ENCODE results near the gene IL1RAPL2. TPM values are rescaled to one million over a fixed set of nuclear protein-coding genes. Genes with fewer than 3 reads are reported as not detected.
"Not testable (repeated sequence)": the region's sequence is repeated elsewhere in the genome, so short reads cannot be mapped to it uniquely, and the experiment has no call there.

The IL1RAPL2 gene
- polyA plus RNA-seq, 1 donor: 0.16 TPM

DNA sequence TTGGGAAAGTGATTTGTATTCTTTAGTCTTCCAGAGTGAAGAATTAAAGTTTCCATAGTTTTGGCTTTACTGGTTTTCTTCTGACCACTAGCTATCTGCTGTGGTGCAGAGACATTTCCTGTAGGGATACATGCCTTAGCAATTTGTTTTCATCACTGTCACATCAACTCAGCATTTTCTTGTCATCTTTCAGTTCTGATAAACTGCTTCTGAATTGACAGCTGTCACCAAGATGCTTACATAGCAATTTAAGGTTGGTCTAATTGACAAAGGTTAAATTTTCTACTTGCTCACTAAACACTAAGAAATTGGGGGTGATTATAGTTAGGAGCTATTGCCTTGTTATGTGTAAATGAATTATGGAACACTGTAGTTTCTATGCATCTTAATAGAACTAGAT lies 422.0 kb downstream of the IL1RAPL2 start:
- no peak for DNase-seq
- no peak overlapping the region for H3K27ac ChIP-seq (ENCODE audit: low read length)

DNA sequence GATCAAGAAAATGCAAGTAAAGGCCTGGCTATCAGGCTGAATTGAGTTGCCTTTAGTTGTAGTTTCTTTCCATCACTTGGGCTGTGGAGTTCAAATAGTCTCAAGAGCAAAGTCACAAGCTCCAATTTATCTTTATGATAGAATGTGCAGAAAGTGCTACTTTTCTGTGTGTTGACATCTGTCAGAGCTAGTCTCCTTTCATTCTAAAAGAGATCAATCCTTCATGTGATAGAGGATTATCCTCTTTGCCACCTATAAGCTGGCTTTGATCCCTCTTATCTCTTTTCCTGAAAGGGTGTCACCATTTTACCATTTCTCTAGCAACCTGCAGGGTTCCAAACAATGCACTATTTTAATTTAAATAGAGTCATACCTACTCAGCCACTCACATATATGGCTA lies 429.5 kb downstream of the IL1RAPL2 start:
- Histone ChIP-seq H3K36me3 (ENCODE audit: control insufficient read depth, insufficient read depth, low read length) (no peaks in the 10 kb centered on the region), H3K4me3 (ENCODE audit: low read length) (no peak overlapping the region), H3K27ac (ENCODE audit: low read length) (no peak overlapping the region), H3K9me3 (ENCODE audit: control insufficient read depth, low read depth, low read length) (no peaks in the 10 kb centered on the region), H3K4me1 (ENCODE audit: control insufficient read depth, insufficient read depth, low read length) (no peaks in the 10 kb centered on the region), H3K27me3 (ENCODE audit: control insufficient read depth, insufficient read depth, low read length) (no peaks in the 10 kb centered on the region)
- no peak for DNase-seq

More for the DNA sequence above, 422.0 kb downstream of the IL1RAPL2 start:
- no peaks in the 10 kb centered on the region for H3K9me3 ChIP-seq (ENCODE audit: control insufficient read depth, low read depth, low read length)
- H3K4me1 ChIP-seq (ENCODE audit: control insufficient read depth, insufficient read depth, low read length): no peaks in the 10 kb centered on the region
- no peaks in the 10 kb centered on the region for H3K27me3 ChIP-seq (ENCODE audit: control insufficient read depth, insufficient read depth, low read length)
- H3K36me3 ChIP-seq (ENCODE audit: control insufficient read depth, insufficient read depth, low read length): no peaks in the 10 kb centered on the region
- H3K4me3 ChIP-seq (ENCODE audit: low read length): no peak overlapping the region

DNA sequence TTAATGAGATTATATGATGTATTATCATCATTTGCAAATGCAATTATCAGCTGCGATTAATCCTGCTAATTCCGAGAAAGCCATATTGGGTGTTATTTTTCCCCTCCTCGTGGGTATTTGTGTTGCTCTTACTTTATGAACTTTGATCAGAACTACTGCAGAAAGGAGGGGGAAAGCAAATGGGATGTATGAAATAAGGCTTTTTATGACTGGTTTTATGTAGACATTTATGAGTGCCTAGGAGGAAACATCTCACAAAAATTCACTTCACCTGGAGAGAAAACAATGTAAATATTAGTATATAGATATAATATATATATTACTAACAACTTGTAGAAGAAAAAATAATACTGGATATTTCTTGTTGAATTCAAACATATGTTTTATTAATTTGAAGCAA lies 440.1 kb downstream of the IL1RAPL2 start:
- Histone ChIP-seq H3K27ac (ENCODE audit: low read length) (no peak overlapping the region), H3K4me3 (ENCODE audit: low read length) (no peak overlapping the region), H3K4me1 (ENCODE audit: control insufficient read depth, insufficient read depth, low read length) (no peaks in the 10 kb centered on the region), H3K9me3 (ENCODE audit: control insufficient read depth, low read depth, low read length) (no peaks in the 10 kb centered on the region), H3K27me3 (ENCODE audit: control insufficient read depth, insufficient read depth, low read length) (no peaks in the 10 kb centered on the region), H3K36me3 (ENCODE audit: control insufficient read depth, insufficient read depth, low read length) (no peaks in the 10 kb centered on the region)
- 0% methylated on average over 1 of the region's 3 CpGs for WGBS (ENCODE audit: insufficient coverage, low lambda C conversion rate)
- no peak for DNase-seq

DNA sequence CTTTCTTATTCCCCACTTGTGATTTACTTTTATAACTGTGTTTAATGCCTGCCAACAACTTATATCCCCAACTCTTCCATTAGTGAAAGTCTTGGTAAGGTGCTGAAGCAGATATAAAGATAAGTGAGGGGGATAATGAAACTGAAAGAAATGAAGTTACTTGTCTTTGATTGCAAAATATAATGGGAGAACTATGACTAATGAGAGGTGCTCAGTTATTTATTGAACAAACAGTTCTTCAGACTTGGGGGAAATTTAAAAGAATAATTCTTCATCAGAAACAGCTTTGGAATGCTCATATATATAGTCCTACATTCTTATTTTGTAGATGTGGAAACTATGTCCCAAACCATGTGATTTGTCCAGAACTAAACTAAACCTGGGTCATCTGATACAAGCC lies 441.0 kb downstream of the IL1RAPL2 start:
- H3K27ac ChIP-seq (ENCODE audit: low read length): no peak overlapping the region
- H3K4me1 ChIP-seq (ENCODE audit: control insufficient read depth, insufficient read depth, low read length): no peaks in the 10 kb centered on the region
- DNase-seq: no peak
- H3K36me3 ChIP-seq (ENCODE audit: control insufficient read depth, insufficient read depth, low read length): no peaks in the 10 kb centered on the region
- no peaks in the 10 kb centered on the region for H3K27me3 ChIP-seq (ENCODE audit: control insufficient read depth, insufficient read depth, low read length)
- H3K4me3 ChIP-seq (ENCODE audit: low read length): no peak overlapping the region
- H3K9me3 ChIP-seq (ENCODE audit: control insufficient read depth, low read depth, low read length): no peaks in the 10 kb centered on the region

DNA sequence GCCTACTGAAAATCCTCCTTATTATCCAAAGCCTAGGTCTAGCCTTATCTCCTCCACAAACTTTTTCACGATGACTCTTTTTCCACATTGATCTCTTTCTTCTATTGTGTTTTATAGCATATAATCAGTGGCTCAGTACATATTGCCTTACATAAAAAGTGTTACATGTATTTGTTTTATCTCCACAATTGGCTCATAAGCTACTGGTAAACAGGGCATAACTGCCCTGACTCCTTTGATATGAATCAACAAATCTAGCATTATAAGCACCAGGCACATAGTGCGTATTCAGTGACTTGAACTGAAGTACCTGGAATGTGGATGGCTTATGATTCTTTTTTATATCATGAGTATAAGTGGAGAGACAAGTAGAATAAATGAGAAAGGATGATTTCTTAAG lies 447.7 kb downstream of the IL1RAPL2 start:
- Histone ChIP-seq H3K4me1 (ENCODE audit: control insufficient read depth, insufficient read depth, low read length) (no peaks in the 10 kb centered on the region), H3K9me3 (ENCODE audit: control insufficient read depth, low read depth, low read length) (no peaks in the 10 kb centered on the region), H3K27ac (ENCODE audit: low read length) (no peak overlapping the region), H3K27me3 (ENCODE audit: control insufficient read depth, insufficient read depth, low read length) (no peaks in the 10 kb centered on the region), H3K36me3 (ENCODE audit: control insufficient read depth, insufficient read depth, low read length) (no peaks in the 10 kb centered on the region), H3K4me3 (ENCODE audit: low read length) (no peak overlapping the region)
- DNase-seq: no peak
- no CpG with 5 or more reads among the region's 2 CpGs for WGBS (ENCODE audit: insufficient coverage, low lambda C conversion rate)

DNA sequence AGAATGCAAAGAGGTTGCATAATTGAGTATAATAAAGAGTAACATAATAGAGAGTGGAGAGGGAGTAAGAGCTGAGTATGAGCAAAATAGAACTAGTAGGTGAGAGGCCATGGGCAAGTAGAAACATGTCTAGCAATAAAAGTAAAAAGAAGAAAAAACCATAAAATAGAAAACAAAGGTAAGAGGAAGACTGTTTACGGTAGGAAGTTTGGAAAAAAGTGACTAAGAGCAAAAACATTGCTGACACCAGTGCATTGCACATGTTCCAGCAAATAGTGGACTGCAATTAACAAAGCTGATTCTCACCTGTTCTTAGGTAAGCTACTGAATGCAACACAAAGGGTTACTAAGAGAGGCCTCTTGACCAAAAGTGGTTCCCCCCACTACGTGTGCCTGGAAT lies 451.6 kb downstream of the IL1RAPL2 start:
- H3K9me3 ChIP-seq (ENCODE audit: control insufficient read depth, low read depth, low read length): no peaks in the 10 kb centered on the region
- no CpG with 5 or more reads among the region's 2 CpGs for WGBS (ENCODE audit: insufficient coverage, low lambda C conversion rate)
- no peak overlapping the region for H3K27ac ChIP-seq (ENCODE audit: low read length)

DNA sequence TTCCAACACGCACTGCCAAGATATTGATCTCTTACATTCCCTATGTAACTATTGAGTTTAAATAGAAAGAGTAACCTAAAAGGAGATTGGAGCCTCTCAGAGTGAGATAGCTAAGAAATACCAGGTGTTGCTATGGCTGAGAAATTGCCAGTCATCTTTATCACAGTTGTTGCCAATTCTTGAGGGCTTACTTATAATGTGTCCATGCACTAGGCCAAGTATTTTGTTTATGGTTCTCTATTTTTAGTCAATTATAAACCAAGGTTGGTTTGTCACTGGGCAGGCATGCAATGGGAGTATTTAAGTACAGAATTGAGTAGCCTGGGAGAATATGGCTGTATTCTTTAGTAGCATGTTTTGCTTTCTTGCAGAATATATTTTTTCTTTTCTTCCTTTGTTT lies 452.9 kb downstream of the IL1RAPL2 start:
- DNase-seq: no peak
- no CpG with 5 or more reads among the region's 1 CpG for WGBS (ENCODE audit: insufficient coverage, low lambda C conversion rate)
- no peaks in the 10 kb centered on the region for H3K36me3 ChIP-seq (ENCODE audit: control insufficient read depth, insufficient read depth, low read length)
- no peaks in the 10 kb centered on the region for H3K9me3 ChIP-seq (ENCODE audit: control insufficient read depth, low read depth, low read length)
- H3K4me3 ChIP-seq (ENCODE audit: low read length): no peak overlapping the region
- no peaks in the 10 kb centered on the region for H3K4me1 ChIP-seq (ENCODE audit: control insufficient read depth, insufficient read depth, low read length)
- no peaks in the 10 kb centered on the region for H3K27me3 ChIP-seq (ENCODE audit: control insufficient read depth, insufficient read depth, low read length)
- H3K27ac ChIP-seq (ENCODE audit: low read length): no peak overlapping the region

More for the DNA sequence above, 451.6 kb downstream of the IL1RAPL2 start:
- no peak for DNase-seq
- no peak overlapping the region for H3K4me3 ChIP-seq (ENCODE audit: low read length)
- H3K4me1 ChIP-seq (ENCODE audit: control insufficient read depth, insufficient read depth, low read length): no peaks in the 10 kb centered on the region
- H3K36me3 ChIP-seq (ENCODE audit: control insufficient read depth, insufficient read depth, low read length): no peaks in the 10 kb centered on the region
- H3K27me3 ChIP-seq (ENCODE audit: control insufficient read depth, insufficient read depth, low read length): no peaks in the 10 kb centered on the region

DNA sequence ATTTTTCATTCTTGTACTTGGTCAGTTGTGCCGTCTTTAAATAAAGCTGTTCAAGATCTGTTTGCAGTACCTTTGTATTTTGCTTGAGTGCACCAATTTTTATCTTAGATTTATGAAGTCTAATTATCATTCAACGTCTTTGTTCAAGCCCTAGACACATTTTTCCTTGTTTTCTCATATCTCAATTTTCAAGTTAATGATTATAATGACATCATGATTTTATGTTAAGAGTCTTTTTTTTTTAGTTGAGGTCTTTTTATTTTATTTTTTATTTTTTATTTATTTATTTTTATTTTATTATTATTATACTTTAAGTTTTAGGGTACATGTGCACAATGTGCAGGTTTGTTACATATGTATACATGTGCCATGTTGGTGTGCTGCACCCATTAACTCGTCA lies 463.0 kb downstream of the IL1RAPL2 start:
- not testable (repeated sequence) for H3K27me3 ChIP-seq (ENCODE audit: control insufficient read depth, insufficient read depth, low read length); DNase-seq; H3K27ac ChIP-seq (ENCODE audit: low read length); H3K9me3 ChIP-seq (ENCODE audit: control insufficient read depth, low read depth, low read length); H3K4me3 ChIP-seq (ENCODE audit: low read length); H3K4me1 ChIP-seq (ENCODE audit: control insufficient read depth, insufficient read depth, low read length); H3K36me3 ChIP-seq (ENCODE audit: control insufficient read depth, insufficient read depth, low read length)
- WGBS (ENCODE audit: insufficient coverage, low lambda C conversion rate): no CpG with 5 or more reads among the region's 3 CpGs

DNA sequence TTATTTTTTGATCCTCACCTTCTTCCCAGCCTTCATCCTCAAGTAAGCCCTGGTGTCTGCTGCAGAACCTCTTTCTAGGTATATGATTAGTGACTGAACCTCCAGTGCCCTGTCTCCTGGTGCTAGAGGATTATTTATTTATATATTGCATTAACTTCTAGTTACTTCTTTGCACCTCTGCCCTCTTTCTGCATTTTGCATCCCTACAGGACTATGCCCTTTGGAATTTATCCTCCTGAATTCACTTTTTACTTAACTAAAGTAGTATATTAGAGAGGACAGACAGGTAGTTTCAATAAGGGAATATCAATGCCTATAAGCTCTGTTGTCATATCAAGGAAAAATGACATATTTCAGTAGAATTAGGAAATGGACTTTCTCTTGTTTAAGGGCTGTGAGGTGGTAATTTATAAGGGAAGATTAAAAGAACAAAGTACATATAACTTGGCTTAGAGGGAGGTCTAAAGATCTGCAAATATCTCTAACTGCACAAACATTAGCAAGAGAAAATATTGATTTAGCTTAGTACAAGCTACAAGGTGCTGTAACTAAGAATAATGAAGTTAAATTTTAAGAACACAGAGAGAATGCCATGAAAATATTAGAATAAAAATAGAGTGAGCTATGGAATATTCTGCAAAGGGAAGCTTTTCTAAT lies 472.8 kb downstream of the IL1RAPL2 start:
- Histone ChIP-seq H3K27ac (ENCODE audit: low read length) (no peak overlapping the region), H3K9me3 (ENCODE audit: control insufficient read depth, low read depth, low read length) (no peaks in the 10 kb centered on the region), H3K27me3 (ENCODE audit: control insufficient read depth, insufficient read depth, low read length) (no peaks in the 10 kb centered on the region), H3K36me3 (ENCODE audit: control insufficient read depth, insufficient read depth, low read length) (no peaks in the 10 kb centered on the region), H3K4me3 (ENCODE audit: low read length) (no peak overlapping the region), H3K4me1 (ENCODE audit: control insufficient read depth, insufficient read depth, low read length) (no peaks in the 10 kb centered on the region)
- DNase-seq: no peak

DNA sequence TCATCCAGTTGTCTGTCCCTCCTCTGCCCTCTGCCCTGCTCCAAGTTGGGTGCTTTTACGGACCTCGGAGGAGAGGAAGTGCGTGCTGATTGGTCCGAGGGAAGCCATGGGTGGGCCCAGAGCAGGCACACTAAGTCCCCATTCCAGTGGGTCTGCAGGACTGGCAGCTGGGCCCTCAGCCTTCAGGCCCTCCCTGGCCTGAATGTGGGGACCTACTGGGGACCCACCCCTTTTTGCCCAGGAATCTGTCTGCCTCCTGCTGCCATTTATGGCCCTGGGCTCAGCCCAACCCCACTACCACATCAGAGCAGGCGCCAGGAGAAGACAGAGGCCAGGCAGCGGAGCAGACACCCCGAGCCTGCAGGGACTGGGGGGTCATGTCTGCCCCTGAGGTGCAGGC lies 484.9 kb downstream of the IL1RAPL2 start:
- no CpG with 5 or more reads among the region's 7 CpGs for WGBS (ENCODE audit: insufficient coverage, low lambda C conversion rate)
- no peaks in the 10 kb centered on the region for H3K27me3 ChIP-seq (ENCODE audit: control insufficient read depth, insufficient read depth, low read length)
- H3K4me1 ChIP-seq (ENCODE audit: control insufficient read depth, insufficient read depth, low read length): no peaks in the 10 kb centered on the region
- H3K9me3 ChIP-seq (ENCODE audit: control insufficient read depth, low read depth, low read length): peaks cover 4% of the 10 kb centered on the region
- no peaks in the 10 kb centered on the region for H3K36me3 ChIP-seq (ENCODE audit: control insufficient read depth, insufficient read depth, low read length)
- no peak for DNase-seq
- H3K27ac ChIP-seq (ENCODE audit: low read length): no peak overlapping the region
- H3K4me3 ChIP-seq (ENCODE audit: low read length): no peak overlapping the region

DNA sequence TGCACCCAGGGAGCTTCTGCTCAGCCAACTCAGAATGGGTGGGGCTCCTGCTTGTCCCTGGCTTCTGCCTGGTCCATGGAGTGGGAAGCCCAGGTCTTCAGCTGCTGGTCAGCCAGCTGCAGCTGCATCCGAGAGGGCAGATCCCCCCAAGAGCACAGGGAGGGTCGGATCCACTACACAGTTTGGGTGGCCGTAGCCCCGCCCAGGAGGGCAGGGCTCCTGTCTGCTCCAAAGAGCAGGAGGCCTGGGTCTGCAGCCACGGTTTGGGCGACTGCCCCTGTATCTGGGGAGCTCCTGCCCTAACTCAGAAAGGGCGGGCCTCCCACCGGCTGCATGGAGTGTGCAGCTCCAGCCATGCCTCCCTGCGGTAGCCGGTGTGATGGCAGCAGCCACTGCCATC lies 485.4 kb downstream of the IL1RAPL2 start:
- peaks cover 4% of the 10 kb centered on the region for H3K9me3 ChIP-seq (ENCODE audit: control insufficient read depth, low read depth, low read length)
- WGBS (ENCODE audit: insufficient coverage, low lambda C conversion rate): no CpG with 5 or more reads among the region's 10 CpGs
- no peaks in the 10 kb centered on the region for H3K36me3 ChIP-seq (ENCODE audit: control insufficient read depth, insufficient read depth, low read length)
- DNase-seq: peak in 1 of 2 donors; percentile 3
- no peak overlapping the region for H3K27ac ChIP-seq (ENCODE audit: low read length)
- no peak overlapping the region for H3K4me3 ChIP-seq (ENCODE audit: low read length)
- H3K4me1 ChIP-seq (ENCODE audit: control insufficient read depth, insufficient read depth, low read length): no peaks in the 10 kb centered on the region
- H3K27me3 ChIP-seq (ENCODE audit: control insufficient read depth, insufficient read depth, low read length): no peaks in the 10 kb centered on the region

Data from large intestine (tissue), 3 donors.